ENCODE results near the gene KRT6C. TPM values are rescaled to one million over a fixed set of nuclear protein-coding genes. Genes with fewer than 3 reads are reported as not detected.

KRT6C gene
- total RNA-seq, 2 donors from 2014 or later = not detected

DNA sequence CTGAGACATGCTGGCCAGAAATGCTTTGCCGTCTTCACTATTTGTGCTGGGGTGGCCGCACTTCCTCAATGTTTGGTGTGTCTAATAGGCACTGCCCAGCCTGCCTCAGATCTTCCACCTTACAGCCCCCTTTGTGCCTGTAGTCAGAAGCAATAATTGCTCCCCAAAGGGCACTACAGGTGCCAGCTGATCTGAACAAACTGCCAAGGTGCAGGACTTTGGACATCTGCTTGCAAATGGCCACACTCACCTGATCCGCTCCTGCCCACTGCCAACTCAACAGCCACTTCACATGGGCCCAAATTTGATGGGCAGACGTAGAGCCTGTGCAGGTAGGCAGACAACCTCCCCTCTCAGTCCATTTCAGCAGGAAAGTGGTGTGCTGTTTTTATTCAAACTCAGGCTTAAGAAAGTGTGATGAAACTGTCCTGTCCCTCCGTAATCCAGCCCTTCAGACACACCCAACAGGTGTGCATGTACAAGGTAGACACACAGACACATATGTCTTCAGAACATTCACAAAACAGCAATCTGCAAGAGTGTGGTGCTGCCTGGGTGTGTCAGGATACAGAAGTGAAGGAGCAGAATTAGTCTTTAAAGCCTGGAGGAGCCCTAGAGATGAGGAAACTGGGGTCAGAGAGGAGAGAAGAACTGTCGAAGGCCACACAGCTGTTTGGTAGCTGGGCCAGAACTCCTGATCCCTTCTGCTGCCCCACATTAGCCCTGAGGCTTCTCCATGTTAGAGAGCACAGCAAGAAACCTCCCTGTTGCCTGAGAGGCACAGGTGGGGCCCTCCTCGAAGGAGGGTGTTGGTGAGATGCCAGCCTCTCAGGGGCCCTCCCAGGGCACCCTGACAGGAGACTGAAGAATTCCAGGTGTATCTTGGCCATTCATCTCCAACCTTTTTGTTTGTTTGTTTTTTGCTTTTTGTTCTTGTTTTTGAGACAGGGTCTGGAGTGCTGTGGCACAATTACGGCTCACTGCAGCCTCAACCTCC is 35.0 kb downstream of the KRT6C start:
- no peak overlapping the region for H3K27ac ChIP-seq
- ATAC-seq = no peak
- WGBS, 2 donors = 80 to 81% methylated on average over 7 to 8 of the region's 8 CpGs

DNA sequence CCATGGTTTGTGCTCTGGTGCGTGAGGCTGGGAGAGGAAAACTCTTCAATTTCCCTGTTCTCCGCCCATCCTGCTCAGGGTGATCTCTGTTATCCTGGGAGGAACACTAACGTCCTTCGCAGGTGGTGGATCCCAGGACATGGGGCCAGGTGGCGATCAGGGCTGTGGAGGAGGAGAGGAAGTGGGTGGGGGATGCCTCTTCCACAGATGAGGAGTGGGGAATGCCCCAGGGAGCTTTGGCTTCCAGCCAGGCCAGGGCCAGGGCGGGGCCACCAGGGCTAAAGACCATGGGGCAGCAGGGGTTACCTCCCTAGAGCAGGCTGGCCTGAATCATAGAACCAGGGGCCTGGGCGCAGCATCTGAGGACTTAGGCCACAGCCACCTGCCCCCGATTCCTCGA is 36.1 kb downstream of the KRT6C start:
- TF ChIP-seq POLR2A (IDR thresholded peaks at IDR 0.05) = no peak
- TF ChIP-seq, protein P1, sequence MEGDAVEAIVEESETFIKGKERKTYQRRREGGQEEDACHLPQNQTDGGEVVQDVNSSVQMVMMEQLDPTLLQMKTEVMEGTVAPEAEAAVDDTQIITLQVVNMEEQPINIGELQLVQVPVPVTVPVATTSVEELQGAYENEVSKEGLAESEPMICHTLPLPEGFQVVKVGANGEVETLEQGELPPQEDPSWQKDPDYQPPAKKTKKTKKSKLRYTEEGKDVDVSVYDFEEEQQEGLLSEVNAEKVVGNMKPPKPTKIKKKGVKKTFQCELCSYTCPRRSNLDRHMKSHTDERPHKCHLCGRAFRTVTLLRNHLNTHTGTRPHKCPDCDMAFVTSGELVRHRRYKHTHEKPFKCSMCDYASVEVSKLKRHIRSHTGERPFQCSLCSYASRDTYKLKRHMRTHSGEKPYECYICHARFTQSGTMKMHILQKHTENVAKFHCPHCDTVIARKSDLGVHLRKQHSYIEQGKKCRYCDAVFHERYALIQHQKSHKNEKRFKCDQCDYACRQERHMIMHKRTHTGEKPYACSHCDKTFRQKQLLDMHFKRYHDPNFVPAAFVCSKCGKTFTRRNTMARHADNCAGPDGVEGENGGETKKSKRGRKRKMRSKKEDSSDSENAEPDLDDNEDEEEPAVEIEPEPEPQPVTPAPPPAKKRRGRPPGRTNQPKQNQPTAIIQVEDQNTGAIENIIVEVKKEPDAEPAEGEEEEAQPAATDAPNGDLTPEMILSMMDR (IDR thresholded peaks at IDR 0.05) = no peak
- Histone ChIP-seq H3K27me3 (no peaks in the 10 kb centered on the region), H3K4me3 (no peak overlapping the region), H3K27ac (no peak overlapping the region), H3K4me1 (peaks cover 9% of the 10 kb centered on the region), H3K9me3 (no peaks in the 10 kb centered on the region), H3K36me3 (replicated peaks in 1 of 2; ENCODE audit: insufficient read depth in 1 of 2, low read depth in 2 of 2) (no peaks in the 10 kb centered on the region)
- 62 to 66% methylated on average over 5 to 9 of the region's 9 CpGs for WGBS, 2 donors
- ATAC-seq (no peak), DNase-seq (no peak)
- intact Hi-C loops (cut with DNase I) = no loop called here

More for the DNA sequence above, 35.0 kb downstream of the KRT6C start:
- no peaks in the 10 kb centered on the region for H3K27me3 ChIP-seq
- no peaks in the 10 kb centered on the region for H3K36me3 ChIP-seq (replicated peaks in 1 of 2; ENCODE audit: insufficient read depth in 1 of 2, low read depth in 2 of 2)
- H3K9me3 ChIP-seq = no peaks in the 10 kb centered on the region
- DNase-seq = no peak
- no peak overlapping the region for H3K4me3 ChIP-seq
- intact Hi-C loops (cut with DNase I) = no loop called here
- TF ChIP-seq POLR2A (IDR thresholded peaks at IDR 0.05) = no peak
- TF ChIP-seq, protein P1 (IDR thresholded peaks at IDR 0.05) = no peak
- peaks cover 9% of the 10 kb centered on the region for H3K4me1 ChIP-seq

DNA sequence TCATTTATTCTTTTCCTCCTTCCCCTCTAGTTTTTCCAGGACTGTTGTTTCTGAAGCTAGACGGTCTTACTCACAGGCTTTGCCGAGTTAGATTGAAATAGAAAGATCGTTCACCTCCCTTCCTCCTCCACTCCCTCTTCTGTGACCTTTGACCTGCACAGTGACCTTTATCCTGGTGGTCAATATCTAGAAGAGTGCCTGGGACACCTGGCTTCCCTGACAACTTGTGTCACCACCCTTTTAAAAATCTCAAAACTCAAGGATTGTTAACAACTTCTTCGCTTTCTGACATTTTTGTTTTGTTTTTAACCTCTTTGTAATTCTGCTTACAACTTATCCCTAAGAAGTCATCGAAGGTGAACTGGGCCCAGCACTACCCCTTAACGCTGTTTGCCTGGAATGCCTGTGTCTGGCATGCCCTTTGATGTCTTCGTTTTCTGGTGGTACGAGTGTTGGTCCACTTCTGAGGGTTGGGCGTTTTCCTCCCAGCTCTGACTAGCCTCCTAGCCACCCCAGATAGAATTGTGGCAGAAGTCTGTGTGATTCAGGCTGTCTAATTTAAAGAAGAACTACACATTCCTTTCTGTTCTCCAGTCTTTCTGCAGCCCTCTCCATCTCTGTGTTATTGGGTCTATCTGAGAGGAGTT is 36.7 kb downstream of the KRT6C start:
- Histone ChIP-seq H3K9me3 (no peaks in the 10 kb centered on the region), H3K27me3 (no peaks in the 10 kb centered on the region), H3K36me3 (replicated peaks in 1 of 2; ENCODE audit: insufficient read depth in 1 of 2, low read depth in 2 of 2) (no peaks in the 10 kb centered on the region), H3K27ac (peak overlapping the region in 1 of 4 donors; percentile 34), H3K4me1 (peaks cover 9% of the 10 kb centered on the region), H3K4me3 (no peak overlapping the region)
- TF ChIP-seq, protein P1 (IDR thresholded peaks at IDR 0.05) = no peak
- no peak for TF ChIP-seq POLR2A (IDR thresholded peaks at IDR 0.05)
- WGBS, 2 donors = 61 to 65% methylated on average over 9 of the region's 9 CpGs
- DNase-seq (no peak), ATAC-seq (no peak)
- intact Hi-C loops (cut with DNase I) = no loop called here

GRCh38 chr12:52436000-52436827 is 37.4 kb downstream of the KRT6C start:
- TF ChIP-seq, protein P1 (IDR thresholded peaks at IDR 0.05) = no peak
- no peak for TF ChIP-seq POLR2A (IDR thresholded peaks at IDR 0.05)
- Histone ChIP-seq H3K4me1 (peaks cover 9% of the 10 kb centered on the region), H3K27ac (peak overlapping the region in 2 of 4 donors; percentile 20 to 34), H3K9me3 (no peaks in the 10 kb centered on the region), H3K27me3 (no peaks in the 10 kb centered on the region), H3K36me3 (replicated peaks in 1 of 2; ENCODE audit: insufficient read depth in 1 of 2, low read depth in 2 of 2) (no peaks in the 10 kb centered on the region), H3K4me3 (no peak overlapping the region)
- ATAC-seq (peak; percentile 71), DNase-seq (peak in 3 of 4 donors; percentile 17 to 42 (median 32))
- intact Hi-C loops (cut with DNase I) = no loop called here
- 50 to 54% methylated on average over 8 to 9 of the region's 9 CpGs for WGBS, 2 donors
